ENCODE results near the gene MOB2.

GRCh38 chr11:1455032-1455762 is 31.4 kb downstream of the MOB2 start:
- TF ChIP-seq POLR2A (IDR thresholded peaks at IDR 0.05) (no peak), CTCF (IDR thresholded peaks at IDR 0.05) (no peak)

All from breast epithelium (tissue), 3 donors.